Measurements from ENCODE around the gene CDH1. TPM values are rescaled to one million over a fixed set of nuclear protein-coding genes. Genes with fewer than 3 reads are reported as not detected.

Gene CDH1
- polyA plus RNA-seq, 1 of the 3 experiments (the other 2 are of a cell fraction): not detected

DNA sequence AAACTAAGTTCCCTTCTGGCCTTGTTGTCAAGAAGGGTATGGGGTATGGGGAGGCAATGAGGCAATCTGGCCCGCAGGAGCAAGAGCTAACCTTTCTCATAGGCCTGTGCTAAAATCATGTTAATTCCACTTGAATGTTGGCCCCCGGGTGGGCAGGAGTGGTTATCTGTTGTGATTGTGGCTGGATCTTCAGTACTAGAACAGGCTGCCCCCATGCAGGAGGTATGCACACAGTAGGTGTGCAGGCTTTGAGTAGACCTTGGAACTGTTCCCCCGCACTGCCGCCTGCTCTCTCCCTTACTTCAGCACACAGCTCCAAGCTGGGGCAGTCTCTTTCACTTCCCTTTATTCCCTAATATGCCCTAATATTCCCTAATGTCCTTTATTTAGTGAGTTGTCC is 53.9 kb downstream of the CDH1 start:
- Histone ChIP-seq H3K9me3 (no peaks in the 10 kb centered on the region), H3K27ac (ENCODE audit: low read depth in 2 of 2, low read length in 1 of 2) (no peak overlapping the region), H3K36me3 (replicated peaks in 1 of 2; ENCODE audit: control insufficient read depth in 1 of 2, insufficient read depth in 2 of 2, low read length in 1 of 2) (no peaks in the 10 kb centered on the region), H4K20me1 (ENCODE audit: insufficient read depth) (no peaks in the 10 kb centered on the region), H3K9ac (no peak overlapping the region), H3F3A (replicated peaks; ENCODE audit: insufficient read depth) (no peaks in the 10 kb centered on the region), H3K79me2 (ENCODE audit: insufficient read depth) (no peaks in the 10 kb centered on the region), H3K4me1 (ENCODE audit: control insufficient read depth in 1 of 2, insufficient read depth in 2 of 2, low read depth in 1 of 2, low read length in 1 of 2) (no peaks in the 10 kb centered on the region), H3K27me3 (ENCODE audit: insufficient read depth) (no peaks in the 10 kb centered on the region), H3K4me2 (no peak overlapping the region), H3K4me3 (ENCODE audit: low read depth in 2 of 2, low read length in 1 of 2) (no peak overlapping the region), H3K9me2 (no peaks in the 10 kb centered on the region), H2AFZ (ENCODE audit: low read depth) (no peak overlapping the region)
- DNase-seq: no peak
- CTCF ChIA-PET: interaction anchor here (0.9 to 1.5 kb wide), 2 partner anchors 8 to 10 kb away, joined by 3 to 4 read pairs; no protein-coding TSS in a partner anchor
- 79% methylated on average over 4 of the region's 4 CpGs for WGBS (ENCODE audit: low lambda C conversion rate)
- POLR2A ChIA-PET: no interaction called here
- TF ChIP-seq MXI1 (IDR thresholded peaks at IDR 0.05; ENCODE audit: low read depth, low read length) (no peak), FOXM1 (IDR thresholded peaks at IDR 0.05; ENCODE audit: low read depth) (no peak), EP300 (IDR thresholded peaks at IDR 0.05; ENCODE audit: borderline replicate concordance in 1 of 2, low read depth in 1 of 2, low read length in 1 of 2) (no peak)
- TF ChIP-seq, protein P1, sequence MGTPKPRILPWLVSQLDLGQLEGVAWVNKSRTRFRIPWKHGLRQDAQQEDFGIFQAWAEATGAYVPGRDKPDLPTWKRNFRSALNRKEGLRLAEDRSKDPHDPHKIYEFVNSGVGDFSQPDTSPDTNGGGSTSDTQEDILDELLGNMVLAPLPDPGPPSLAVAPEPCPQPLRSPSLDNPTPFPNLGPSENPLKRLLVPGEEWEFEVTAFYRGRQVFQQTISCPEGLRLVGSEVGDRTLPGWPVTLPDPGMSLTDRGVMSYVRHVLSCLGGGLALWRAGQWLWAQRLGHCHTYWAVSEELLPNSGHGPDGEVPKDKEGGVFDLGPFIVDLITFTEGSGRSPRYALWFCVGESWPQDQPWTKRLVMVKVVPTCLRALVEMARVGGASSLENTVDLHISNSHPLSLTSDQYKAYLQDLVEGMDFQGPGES (IDR thresholded peaks at IDR 0.05; ENCODE audit: low read depth, low read length): no peak
- TF ChIP-seq, protein P2, sequence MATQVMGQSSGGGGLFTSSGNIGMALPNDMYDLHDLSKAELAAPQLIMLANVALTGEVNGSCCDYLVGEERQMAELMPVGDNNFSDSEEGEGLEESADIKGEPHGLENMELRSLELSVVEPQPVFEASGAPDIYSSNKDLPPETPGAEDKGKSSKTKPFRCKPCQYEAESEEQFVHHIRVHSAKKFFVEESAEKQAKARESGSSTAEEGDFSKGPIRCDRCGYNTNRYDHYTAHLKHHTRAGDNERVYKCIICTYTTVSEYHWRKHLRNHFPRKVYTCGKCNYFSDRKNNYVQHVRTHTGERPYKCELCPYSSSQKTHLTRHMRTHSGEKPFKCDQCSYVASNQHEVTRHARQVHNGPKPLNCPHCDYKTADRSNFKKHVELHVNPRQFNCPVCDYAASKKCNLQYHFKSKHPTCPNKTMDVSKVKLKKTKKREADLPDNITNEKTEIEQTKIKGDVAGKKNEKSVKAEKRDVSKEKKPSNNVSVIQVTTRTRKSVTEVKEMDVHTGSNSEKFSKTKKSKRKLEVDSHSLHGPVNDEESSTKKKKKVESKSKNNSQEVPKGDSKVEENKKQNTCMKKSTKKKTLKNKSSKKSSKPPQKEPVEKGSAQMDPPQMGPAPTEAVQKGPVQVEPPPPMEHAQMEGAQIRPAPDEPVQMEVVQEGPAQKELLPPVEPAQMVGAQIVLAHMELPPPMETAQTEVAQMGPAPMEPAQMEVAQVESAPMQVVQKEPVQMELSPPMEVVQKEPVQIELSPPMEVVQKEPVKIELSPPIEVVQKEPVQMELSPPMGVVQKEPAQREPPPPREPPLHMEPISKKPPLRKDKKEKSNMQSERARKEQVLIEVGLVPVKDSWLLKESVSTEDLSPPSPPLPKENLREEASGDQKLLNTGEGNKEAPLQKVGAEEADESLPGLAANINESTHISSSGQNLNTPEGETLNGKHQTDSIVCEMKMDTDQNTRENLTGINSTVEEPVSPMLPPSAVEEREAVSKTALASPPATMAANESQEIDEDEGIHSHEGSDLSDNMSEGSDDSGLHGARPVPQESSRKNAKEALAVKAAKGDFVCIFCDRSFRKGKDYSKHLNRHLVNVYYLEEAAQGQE (IDR thresholded peaks at IDR 0.05; ENCODE audit: low read depth, low read length): no peak
- TF ChIP-seq, protein P3, sequence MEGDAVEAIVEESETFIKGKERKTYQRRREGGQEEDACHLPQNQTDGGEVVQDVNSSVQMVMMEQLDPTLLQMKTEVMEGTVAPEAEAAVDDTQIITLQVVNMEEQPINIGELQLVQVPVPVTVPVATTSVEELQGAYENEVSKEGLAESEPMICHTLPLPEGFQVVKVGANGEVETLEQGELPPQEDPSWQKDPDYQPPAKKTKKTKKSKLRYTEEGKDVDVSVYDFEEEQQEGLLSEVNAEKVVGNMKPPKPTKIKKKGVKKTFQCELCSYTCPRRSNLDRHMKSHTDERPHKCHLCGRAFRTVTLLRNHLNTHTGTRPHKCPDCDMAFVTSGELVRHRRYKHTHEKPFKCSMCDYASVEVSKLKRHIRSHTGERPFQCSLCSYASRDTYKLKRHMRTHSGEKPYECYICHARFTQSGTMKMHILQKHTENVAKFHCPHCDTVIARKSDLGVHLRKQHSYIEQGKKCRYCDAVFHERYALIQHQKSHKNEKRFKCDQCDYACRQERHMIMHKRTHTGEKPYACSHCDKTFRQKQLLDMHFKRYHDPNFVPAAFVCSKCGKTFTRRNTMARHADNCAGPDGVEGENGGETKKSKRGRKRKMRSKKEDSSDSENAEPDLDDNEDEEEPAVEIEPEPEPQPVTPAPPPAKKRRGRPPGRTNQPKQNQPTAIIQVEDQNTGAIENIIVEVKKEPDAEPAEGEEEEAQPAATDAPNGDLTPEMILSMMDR (IDR thresholded peaks at IDR 0.05): no peak

DNA sequence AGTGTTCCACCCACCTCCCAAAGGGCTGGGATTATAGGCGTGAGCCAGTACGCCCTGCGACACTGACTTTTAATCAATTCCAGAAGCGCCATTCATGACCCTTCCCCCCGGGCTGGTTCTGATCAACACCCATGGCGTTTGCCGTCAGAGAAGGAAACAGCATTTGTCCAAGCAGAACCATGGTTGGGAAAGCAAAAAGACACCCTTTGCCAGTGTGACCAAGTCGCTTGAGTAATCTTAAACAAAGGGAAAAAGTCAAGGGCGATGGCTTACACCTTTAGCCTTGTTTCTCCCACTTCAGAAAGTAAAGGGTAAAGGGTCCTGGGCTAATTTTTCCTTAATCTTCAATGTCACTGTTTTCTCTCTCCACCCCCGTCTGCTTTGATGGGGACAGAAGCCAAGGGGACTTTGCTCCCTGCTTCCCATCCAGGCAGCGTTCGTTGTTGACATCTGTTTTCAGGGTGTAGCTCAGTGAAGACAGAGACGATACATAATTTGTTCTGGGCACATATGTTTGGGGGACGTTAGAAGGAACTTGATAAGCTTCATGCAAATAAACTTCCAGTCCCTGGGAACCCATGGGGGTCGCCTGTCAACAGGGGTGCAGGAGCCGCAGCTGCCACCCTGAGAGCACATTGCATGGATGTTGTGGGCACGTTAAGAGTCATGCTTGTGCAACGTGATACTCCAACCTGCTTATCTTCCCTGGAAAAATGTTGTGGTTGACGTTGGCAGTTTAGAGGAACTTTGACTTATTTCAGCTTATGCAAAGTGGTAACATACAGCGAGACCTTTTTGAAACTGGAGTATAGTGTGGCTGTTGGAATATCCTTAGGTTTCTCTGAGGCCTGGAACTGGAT is 55.6 kb downstream of the CDH1 start:
- CTCF ChIA-PET: interaction anchor here (0.6 to 1.9 kb wide), 4 partner anchors 8 to 272 kb away, joined by 3 to 5 read pairs (median 4); no protein-coding TSS in a partner anchor
- TF ChIP-seq SMC3 (IDR thresholded peaks at IDR 0.05; ENCODE audit: low read depth, low read length) (no peak), POLR2AphosphoS5 (IDR thresholded peaks at IDR 0.05; ENCODE audit: low read depth, low read length) (no peak), NFIC (IDR thresholded peaks at IDR 0.05; ENCODE audit: borderline replicate concordance) (no peak), YY1 (IDR thresholded peaks at IDR 0.05; ENCODE audit: low read depth) (no peak), EP300 (IDR thresholded peaks at IDR 0.05; ENCODE audit: borderline replicate concordance in 1 of 2, low read depth in 1 of 2, low read length in 1 of 2) (no peak), MXI1 (IDR thresholded peaks at IDR 0.05; ENCODE audit: low read depth, low read length) (no peak)
- TF ChIP-seq, protein P3 (IDR thresholded peaks at IDR 0.05): no peak
- TF ChIP-seq, protein P2 (IDR thresholded peaks at IDR 0.05; ENCODE audit: low read depth, low read length): no peak

More for the DNA sequence above, 55.6 kb downstream of the CDH1 start:
- H3K4me1 ChIP-seq (ENCODE audit: control insufficient read depth in 1 of 2, insufficient read depth in 2 of 2, low read depth in 1 of 2, low read length in 1 of 2): no peaks in the 10 kb centered on the region
- no peaks in the 10 kb centered on the region for H3F3A ChIP-seq (replicated peaks; ENCODE audit: insufficient read depth)
- H3K9ac ChIP-seq: no peak overlapping the region
- no peak overlapping the region for H3K4me2 ChIP-seq
- H4K20me1 ChIP-seq (ENCODE audit: insufficient read depth): no peaks in the 10 kb centered on the region
- H2AFZ ChIP-seq (ENCODE audit: low read depth): no peak overlapping the region
- no peaks in the 10 kb centered on the region for H3K79me2 ChIP-seq (ENCODE audit: insufficient read depth)
- H3K27me3 ChIP-seq (ENCODE audit: insufficient read depth): no peaks in the 10 kb centered on the region
- POLR2A ChIA-PET: no interaction called here
- no peak overlapping the region for H3K27ac ChIP-seq (ENCODE audit: low read depth in 2 of 2, low read length in 1 of 2)
- no peak for DNase-seq
- H3K4me3 ChIP-seq (ENCODE audit: low read depth in 2 of 2, low read length in 1 of 2): no peak overlapping the region
- WGBS (ENCODE audit: low lambda C conversion rate): 51% methylated on average over 20 of the region's 20 CpGs
- no peaks in the 10 kb centered on the region for H3K9me3 ChIP-seq
- H3K36me3 ChIP-seq (replicated peaks in 1 of 2; ENCODE audit: control insufficient read depth in 1 of 2, insufficient read depth in 2 of 2, low read length in 1 of 2): no peaks in the 10 kb centered on the region
- H3K9me2 ChIP-seq: no peaks in the 10 kb centered on the region

All from SK-N-SH (cell line).